HepG2 (cell line): ENCODE measurements around the gene RAE1. TPM values are rescaled to one million over a fixed set of nuclear protein-coding genes. Genes with fewer than 3 reads are reported as not detected.

Source experiments
- ATF7-NPFF ChIP-seq: sonication (generic); formaldehyde crosslinking; IDR thresholded peaks from 2 replicates; pipeline ENCODE4 v1.8.1; 2023; ENCODE audit warnings: mild to moderate bottlenecking, low read depth, missing genetic modification reagents, moderate library complexity
- ETV6 ChIP-seq: sonication (generic); formaldehyde crosslinking; conservative IDR thresholded peaks from 2 replicates; pipeline ENCODE4 v1.4.0; 2020; ENCODE audit warnings: missing genetic modification reagents
- ISX ChIP-seq: sonication (generic); formaldehyde crosslinking; conservative IDR thresholded peaks from 2 replicates; pipeline ENCODE4 v1.5.0; 2020; ENCODE audit warnings: missing genetic modification reagents
- PATZ1 ChIP-seq: sonication (generic); formaldehyde crosslinking; IDR thresholded peaks from 2 replicates; pipeline ENCODE4 v1.4.0; 2020; ENCODE audit warnings: missing genetic modification reagents
- SMC3 ChIP-seq: IDR thresholded peaks from 2 replicates; pipeline ENCODE4 v1.6.1; 2011; ENCODE audit warnings: low read length, improper control_type of control experiment
- STAG1 ChIP-seq: sonication (generic); formaldehyde crosslinking; IDR thresholded peaks from 2 replicates; pipeline ENCODE4 v1.4.0; 2020; ENCODE audit warnings: missing genetic modification reagents
- TAF1 ChIP-seq: sonication (generic); formaldehyde crosslinking; IDR thresholded peaks from 2 replicates; pipeline ENCODE4 v1.4.0; 2020; ENCODE audit warnings: missing genetic modification reagents
- THAP11 ChIP-seq: IDR thresholded peaks from 2 replicates; pipeline ENCODE4 v1.6.1; 2016; ENCODE audit warnings: missing biosample characterization, missing genetic modification reagents
- ZNF24 ChIP-seq: fragments of 450-650 bp; IDR thresholded peaks from 2 replicates; pipeline ENCODE4 v1.6.1; 2017; ENCODE audit warnings: antibody characterized with exemption, mild to moderate bottlenecking
- ZNF253 ChIP-seq: sonication (generic); formaldehyde crosslinking; IDR thresholded peaks from 2 replicates; pipeline ENCODE4 v1.8.0; 2022; ENCODE audit warnings: mild to moderate bottlenecking, missing genetic modification reagents, borderline replicate concordance
- ZNF672 ChIP-seq: sonication (generic); formaldehyde crosslinking; IDR thresholded peaks from 2 replicates; pipeline ENCODE4 v1.8.1; 2022; ENCODE audit warnings: missing genetic modification reagents
- ZNF878 ChIP-seq: sonication (generic); formaldehyde crosslinking; IDR thresholded peaks from 2 replicates; pipeline ENCODE4 v1.8.1; 2023; ENCODE audit warnings: mild to moderate bottlenecking, missing genetic modification reagents, moderate library complexity
- polyA plus RNA-seq, 8 experiments: library from polyadenylated mRNA; depleted of rRNA in 3 of 8; stranded (reverse) in 7 of 8; unstranded in 1 of 8; fragments of >200 nt; fragmentation: Illumina TruSeq in 4 of 8; extraction: Trizol in 4 of 8; gene quantifications; 2 replicates each; pipeline versions ENCODE4 v1.2.1 to v1.2.3, GENCODE V29; 2011 to 2016; ENCODE audit warnings: low read depth in 4 of 8, missing spikeins in 1 of 8, mixed read lengths in 1 of 8; ENCODE audit not compliant: insufficient read depth in 1 of 8
- total RNA-seq, 5 experiments: library from RNA; depleted of rRNA; stranded (reverse); fragments of >200 nt; fragmentation: Illumina TruSeq; extraction: Trizol; gene quantifications; 2 replicates each; pipeline ENCODE4 v1.2.3, GENCODE V29; 2016; ENCODE audit warnings: low read depth in 1 of 5
- TF ChIP-seq, protein P1 (sequence below), 2 experiments: fragments of 450-650 bp in 1 of 2; sonication (generic) in 1 of 2; formaldehyde crosslinking in 1 of 2; IDR thresholded peaks; 2 replicates each; pipeline versions ENCODE4 v1.6.1 to v1.8.0; 2016 to 2022; ENCODE audit warnings: antibody characterized with exemption in 1 of 2, mild to moderate bottlenecking in 1 of 2, missing genetic modification reagents in 1 of 2
- TF ChIP-seq, protein P2 (sequence below): IDR thresholded peaks from 2 replicates; pipeline ENCODE4 v1.6.1; 2016; ENCODE audit warnings: missing genetic modification reagents, missing compliant biosample characterization
- TF ChIP-seq, protein P3 (sequence below): sonication (generic); formaldehyde crosslinking; IDR thresholded peaks from 2 replicates; pipeline ENCODE4 v1.9.0; 2022; ENCODE audit warnings: low read depth, missing genetic modification reagents

Gene RAE1
- total and polyA plus RNA-seq, 2 of the 13 experiments (the other 11 are each of a cell fraction or from before 2014, with no cell fraction given), result 36.1 to 72.9 TPM

DNA sequence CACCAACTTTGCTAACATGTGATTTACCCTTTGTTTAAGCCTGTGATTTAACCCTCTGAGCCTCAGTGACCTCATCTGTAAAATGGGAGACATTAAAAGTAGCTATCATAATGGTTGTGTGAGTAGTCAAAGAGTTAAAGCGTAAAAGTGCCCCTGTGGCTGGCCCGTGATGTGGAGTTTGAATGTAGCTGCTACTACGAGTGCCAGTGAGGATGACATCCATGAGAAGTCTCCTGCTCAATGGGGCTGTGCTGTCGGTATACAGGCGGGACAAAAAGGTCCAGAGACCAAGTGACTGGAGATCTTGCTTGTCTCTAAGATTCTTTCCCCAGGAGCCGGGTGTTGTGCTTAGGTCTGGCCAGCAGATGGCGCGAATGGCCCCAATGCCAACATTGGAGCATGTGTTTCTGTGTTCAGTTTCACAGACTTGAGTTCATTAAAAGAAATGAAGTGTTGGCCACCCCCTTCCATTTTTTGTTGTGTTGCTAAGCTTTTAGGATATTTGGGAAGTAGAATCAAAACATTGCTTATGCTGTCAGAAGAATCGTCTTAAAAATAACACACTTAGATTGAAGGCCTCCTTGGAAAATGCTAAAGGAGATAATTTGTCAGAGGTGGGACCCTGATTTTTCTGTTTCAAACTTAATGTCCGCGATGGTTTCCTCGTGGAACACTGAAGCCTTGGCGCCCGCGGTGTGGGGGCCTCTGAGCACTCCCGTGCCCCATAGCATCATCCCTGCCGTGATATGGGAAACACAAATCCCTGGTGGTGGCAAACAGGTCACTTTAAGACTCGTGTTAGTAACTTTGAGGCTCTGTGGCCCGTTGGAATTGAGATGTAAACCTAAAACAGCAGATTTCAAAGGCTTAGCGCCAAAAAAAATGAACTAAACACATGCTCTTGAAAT is 30.8 kb downstream of the RAE1 start (continued):
- TF ChIP-seq, protein P1, sequence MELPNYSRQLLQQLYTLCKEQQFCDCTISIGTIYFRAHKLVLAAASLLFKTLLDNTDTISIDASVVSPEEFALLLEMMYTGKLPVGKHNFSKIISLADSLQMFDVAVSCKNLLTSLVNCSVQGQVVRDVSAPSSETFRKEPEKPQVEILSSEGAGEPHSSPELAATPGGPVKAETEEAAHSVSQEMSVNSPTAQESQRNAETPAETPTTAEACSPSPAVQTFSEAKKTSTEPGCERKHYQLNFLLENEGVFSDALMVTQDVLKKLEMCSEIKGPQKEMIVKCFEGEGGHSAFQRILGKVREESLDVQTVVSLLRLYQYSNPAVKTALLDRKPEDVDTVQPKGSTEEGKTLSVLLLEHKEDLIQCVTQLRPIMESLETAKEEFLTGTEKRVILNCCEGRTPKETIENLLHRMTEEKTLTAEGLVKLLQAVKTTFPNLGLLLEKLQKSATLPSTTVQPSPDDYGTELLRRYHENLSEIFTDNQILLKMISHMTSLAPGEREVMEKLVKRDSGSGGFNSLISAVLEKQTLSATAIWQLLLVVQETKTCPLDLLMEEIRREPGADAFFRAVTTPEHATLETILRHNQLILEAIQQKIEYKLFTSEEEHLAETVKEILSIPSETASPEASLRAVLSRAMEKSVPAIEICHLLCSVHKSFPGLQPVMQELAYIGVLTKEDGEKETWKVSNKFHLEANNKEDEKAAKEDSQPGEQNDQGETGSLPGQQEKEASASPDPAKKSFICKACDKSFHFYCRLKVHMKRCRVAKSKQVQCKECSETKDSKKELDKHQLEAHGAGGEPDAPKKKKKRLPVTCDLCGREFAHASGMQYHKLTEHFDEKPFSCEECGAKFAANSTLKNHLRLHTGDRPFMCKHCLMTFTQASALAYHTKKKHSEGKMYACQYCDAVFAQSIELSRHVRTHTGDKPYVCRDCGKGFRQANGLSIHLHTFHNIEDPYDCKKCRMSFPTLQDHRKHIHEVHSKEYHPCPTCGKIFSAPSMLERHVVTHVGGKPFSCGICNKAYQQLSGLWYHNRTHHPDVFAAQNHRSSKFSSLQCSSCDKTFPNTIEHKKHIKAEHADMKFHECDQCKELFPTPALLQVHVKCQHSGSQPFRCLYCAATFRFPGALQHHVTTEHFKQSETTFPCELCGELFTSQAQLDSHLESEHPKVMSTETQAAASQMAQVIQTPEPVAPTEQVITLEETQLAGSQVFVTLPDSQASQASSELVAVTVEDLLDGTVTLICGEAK (IDR thresholded peaks at IDR 0.05), result no peak
- TF ChIP-seq, protein P1 (CRISPR knock-in tag; IDR thresholded peaks at IDR 0.05), result no peak
- TF ChIP-seq ZNF878 (CRISPR knock-in tag), result no peak
- no peak for TF ChIP-seq ZNF253 (CRISPR knock-in tag)
- TF ChIP-seq, protein P2, sequence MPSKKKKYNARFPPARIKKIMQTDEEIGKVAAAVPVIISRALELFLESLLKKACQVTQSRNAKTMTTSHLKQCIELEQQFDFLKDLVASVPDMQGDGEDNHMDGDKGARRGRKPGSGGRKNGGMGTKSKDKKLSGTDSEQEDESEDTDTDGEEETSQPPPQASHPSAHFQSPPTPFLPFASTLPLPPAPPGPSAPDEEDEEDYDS, result peak; percentile 56; the same call in 1 of the 2 replicates
- no peak for TF ChIP-seq ZNF24
- peak; percentile 34; the same call in 1 of the 2 replicates for TF ChIP-seq PATZ1 (CRISPR knock-in tag)
- TF ChIP-seq SMC3, result peak; percentile 100
- peak; percentile 53; the same call in 1 of the 2 replicates for TF ChIP-seq ATF7-NPFF
- no peak for TF ChIP-seq ZNF672 (CRISPR knock-in tag)
- TF ChIP-seq ETV6 (CRISPR knock-in tag), result no peak
- peak; percentile 90 for TF ChIP-seq STAG1
- no peak for TF ChIP-seq ISX
- TF ChIP-seq, protein P3, sequence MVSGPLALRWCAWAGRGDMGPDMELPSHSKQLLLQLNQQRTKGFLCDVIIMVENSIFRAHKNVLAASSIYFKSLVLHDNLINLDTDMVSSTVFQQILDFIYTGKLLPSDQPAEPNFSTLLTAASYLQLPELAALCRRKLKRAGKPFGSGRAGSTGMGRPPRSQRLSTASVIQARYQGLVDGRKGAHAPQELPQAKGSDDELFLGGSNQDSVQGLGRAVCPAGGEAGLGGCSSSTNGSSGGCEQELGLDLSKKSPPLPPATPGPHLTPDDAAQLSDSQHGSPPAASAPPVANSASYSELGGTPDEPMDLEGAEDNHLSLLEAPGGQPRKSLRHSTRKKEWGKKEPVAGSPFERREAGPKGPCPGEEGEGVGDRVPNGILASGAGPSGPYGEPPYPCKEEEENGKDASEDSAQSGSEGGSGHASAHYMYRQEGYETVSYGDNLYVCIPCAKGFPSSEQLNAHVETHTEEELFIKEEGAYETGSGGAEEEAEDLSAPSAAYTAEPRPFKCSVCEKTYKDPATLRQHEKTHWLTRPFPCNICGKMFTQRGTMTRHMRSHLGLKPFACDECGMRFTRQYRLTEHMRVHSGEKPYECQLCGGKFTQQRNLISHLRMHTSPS (CRISPR knock-in tag), result no peak
- TF ChIP-seq THAP11 (CRISPR knock-in tag), result peak; percentile 55; the same call in 1 of the 2 replicates
- TF ChIP-seq TAF1 (CRISPR knock-in tag), result peak; percentile 30; the same call in 1 of the 2 replicates
